CD14-positive monocyte (primary cell): Measurements from ENCODE around the gene HLA-F. TPM values are rescaled to one million over a fixed set of nuclear protein-coding genes. Genes with fewer than 3 reads are reported as not detected.

ENCODE experiments used
- DNase-seq, 3 donors: peaks; one replicate each; pipeline ENCODE4 v3.0.0-alpha.2; 2011 to 2022
- H2AFZ ChIP-seq: 2 replicates; pipeline ENCODE4 v1.6.0; 2012; ENCODE audit warnings: mild to moderate bottlenecking, low read depth, low read length, inconsistent platforms; ENCODE audit not compliant: insufficient read depth, poor library complexity, severe bottlenecking
- H3K27ac ChIP-seq, 2 donors: 1 replicate in 1 of 2; 2 replicates in 1 of 2; pipeline ENCODE4 v1.5.1; 2012 to 2013; ENCODE audit warnings: low read length in 2 of 2, control low read depth in 1 of 2, inconsistent platforms in 1 of 2, low read depth in 1 of 2, mild to moderate bottlenecking in 1 of 2
- H3K27me3 ChIP-seq, 2 donors: one replicate each; pipeline versions ENCODE4 v1.6.0 to v1.6.1; 2011 to 2013; ENCODE audit warnings: low read length in 2 of 2; ENCODE audit not compliant: control insufficient read depth in 2 of 2, insufficient read depth in 2 of 2
- H3K36me3 ChIP-seq, 2 donors: replicated peaks in 1 of 2; 1 replicate in 1 of 2; 2 replicates in 1 of 2; pipeline versions ENCODE4 v1.5.1 to v1.6.1; 2012 to 2013; ENCODE audit warnings: low read length in 2 of 2, control low read depth in 1 of 2, inconsistent platforms in 1 of 2, mild to moderate bottlenecking in 1 of 2; ENCODE audit not compliant: insufficient read depth in 2 of 2, control insufficient read depth in 1 of 2
- H3K4me1 ChIP-seq, 2 donors: 1 replicate in 1 of 2; 2 replicates in 1 of 2; pipeline versions ENCODE4 v1.5.1 to v1.6.1; 2012 to 2013; ENCODE audit warnings: low read length in 2 of 2, control low read depth in 1 of 2, inconsistent platforms in 1 of 2, mild to moderate bottlenecking in 1 of 2, moderate library complexity in 1 of 2; ENCODE audit not compliant: insufficient read depth in 2 of 2, control insufficient read depth in 1 of 2
- H3K4me2 ChIP-seq: replicated peaks from 2 replicates; pipeline ENCODE3; 2012; ENCODE audit warnings: low read length, moderate library complexity, mild to moderate bottlenecking; ENCODE audit not compliant: poor library complexity, severe bottlenecking; ENCODE audit errors: extremely low read depth
- H3K4me3 ChIP-seq, 3 experiments: fragments of 200-600 bp in 1 of 3; sonication (generic) in 1 of 3; replicated peaks in 1 of 3; 1 replicate in 2 of 3; 2 replicates in 1 of 3; pipeline ENCODE4 v1.5.1; 2011 to 2013; ENCODE audit warnings: low read length in 3 of 3, mild to moderate bottlenecking in 3 of 3, control low read depth in 2 of 3, low read depth in 2 of 3, inconsistent platforms in 1 of 3, moderate library complexity in 1 of 3
- H3K79me2 ChIP-seq: 2 replicates; pipeline ENCODE4 v1.6.0; 2012; ENCODE audit warnings: mild to moderate bottlenecking, control low read depth, inconsistent platforms, low read length, moderate library complexity; ENCODE audit not compliant: insufficient read depth
- H3K9ac ChIP-seq: 2 replicates; pipeline ENCODE4 v1.6.0; 2017; ENCODE audit warnings: low read length, mild to moderate bottlenecking; ENCODE audit not compliant: insufficient read depth, poor library complexity, severe bottlenecking
- H3K9me3 ChIP-seq, 2 donors: replicated peaks in 1 of 2; 1 replicate in 1 of 2; 2 replicates in 1 of 2; pipeline versions ENCODE4 v1.5.1 to v1.6.1; 2012 to 2013; ENCODE audit warnings: low read length in 2 of 2, control low read depth in 1 of 2; ENCODE audit not compliant: control insufficient read depth in 1 of 2, insufficient read depth in 1 of 2
- H4K20me1 ChIP-seq: 2 replicates; pipeline ENCODE4 v1.6.0; 2012; ENCODE audit warnings: mild to moderate bottlenecking, low read length, control low read depth, moderate library complexity; ENCODE audit not compliant: insufficient read depth
- H3K27ac Mint-ChIP-seq, 7 donors: one replicate each; pipeline ENCODE4 v1.8.0; 2020; ENCODE audit warnings: mild to moderate bottlenecking in 7 of 7, mixed read lengths in 7 of 7, moderate library complexity in 6 of 7, inconsistent platforms in 2 of 7
- H3K27me3 Mint-ChIP-seq, 3 donors: one replicate each; pipeline ENCODE4 v1.8.0; 2021 to 2022; ENCODE audit warnings: low read depth in 3 of 3, mild to moderate bottlenecking in 3 of 3, mixed read lengths in 3 of 3, moderate library complexity in 3 of 3, inconsistent platforms in 1 of 3
- H3K36me3 Mint-ChIP-seq, 2 donors: one replicate each; pipeline ENCODE4 v1.8.0; 2020; ENCODE audit warnings: mixed read lengths in 2 of 2, inconsistent platforms in 1 of 2, mild to moderate bottlenecking in 1 of 2
- H3K4me1 Mint-ChIP-seq: one replicate; pipeline ENCODE4 v1.8.0; 2020; ENCODE audit warnings: mild to moderate bottlenecking, mixed read lengths
- H3K4me3 Mint-ChIP-seq, 2 donors: one replicate each; pipeline ENCODE4 v1.8.0; 2020; ENCODE audit warnings: mild to moderate bottlenecking in 2 of 2, mixed read lengths in 2 of 2, moderate library complexity in 1 of 2
- H3K9me3 Mint-ChIP-seq, 7 donors: one replicate each; pipeline ENCODE4 v1.8.0; 2020 to 2022; ENCODE audit warnings: mixed read lengths in 7 of 7, mild to moderate bottlenecking in 6 of 7, moderate library complexity in 6 of 7, inconsistent platforms in 2 of 7
- CTCF ChIP-seq: fragments of 200-600 bp; IDR thresholded peaks from one replicate; pipeline ENCODE4 v1.8.0; 2022; ENCODE audit warnings: antibody characterized with exemption, mild to moderate bottlenecking
- WGBS: methylation state at CpG from one replicate; pipeline ENCODE4 v1.1.5; 2013; ENCODE audit warnings: missing lambda C conversion rate; ENCODE audit not compliant: insufficient coverage; 5-methylcytosine and 5-hydroxymethylcytosine counted together
- intact Hi-C, 2 donors: fragments of 100-400 bp; cut with micrococcal nuclease; formaldehyde crosslinking; loops; one replicate each; pipeline versions ENCODE4 v1.15.0 to v1.15.1; 2023
- polyA plus RNA-seq, 3 donors: library from polyadenylated mRNA; depleted of rRNA in 1 of 3; unstranded in 2 of 3; stranded (reverse) in 1 of 3; fragments of 300-500 nt in 2 of 3; fragments of >200 nt in 1 of 3; fragmentation: Illumina TruSeq in 2 of 3; gene quantifications; 1 replicate in 2 of 3; 2 replicates in 1 of 3; pipeline ENCODE4 v1.2.3, GENCODE V29; 2012 to 2021

The HLA-F gene
- polyA plus RNA-seq, 3 donors: 283 to 816 (median 394) TPM

DNA sequence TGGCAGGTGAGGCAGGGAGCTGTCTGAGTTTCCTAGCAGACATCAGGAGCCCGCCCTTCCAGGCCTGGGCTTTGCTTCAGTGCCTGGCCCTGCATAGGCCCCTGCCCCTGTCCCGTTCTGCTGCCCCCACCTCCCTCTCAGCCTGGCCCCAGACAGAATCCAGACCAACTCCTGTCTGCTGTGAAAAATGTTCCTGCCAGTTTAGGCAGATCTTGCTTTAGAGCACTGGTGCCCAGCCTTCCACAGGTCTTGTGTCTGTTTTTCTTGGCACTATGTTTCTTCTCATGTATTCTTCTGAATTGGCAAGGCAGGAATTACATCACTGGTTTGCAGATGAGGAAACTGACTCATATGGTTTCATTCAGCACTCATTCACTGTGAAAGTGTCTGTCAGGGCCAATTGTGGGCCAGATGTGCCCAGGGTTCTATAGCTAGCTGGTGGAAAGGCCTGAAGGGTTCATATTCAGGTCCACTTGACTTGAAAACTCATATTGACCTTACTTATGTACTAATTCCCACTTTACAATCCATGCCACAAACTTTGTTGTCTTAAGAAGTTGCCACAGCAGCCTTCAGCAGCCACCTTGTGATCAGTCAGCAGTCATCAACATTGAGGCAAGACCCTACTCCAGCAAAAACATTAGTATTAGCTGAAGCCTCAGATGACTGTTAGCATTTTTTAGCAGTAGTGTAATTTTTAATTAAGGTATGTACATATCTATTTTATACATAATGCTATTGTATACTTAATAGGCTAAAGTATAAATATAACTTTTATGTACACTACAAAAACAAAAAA is 40.5 kb downstream of the HLA-F start:
- intact Hi-C loops: loop anchor here in 1 of 2 donors (2.0 kb wide), 1 partner anchor 229 kb away; no protein-coding TSS in a partner anchor
- Histone ChIP-seq H3K36me3 (no peaks in the 10 kb centered on the region), H3K4me1 (peaks cover 4 to 7% of the 10 kb centered on the region in 2 donors), H3K9me3 (no peaks in the 10 kb centered on the region), H3K9ac (no peak overlapping the region), H3K27me3 (no peaks in the 10 kb centered on the region), H3K79me2 (no peaks in the 10 kb centered on the region), H4K20me1 (no peaks in the 10 kb centered on the region), H3K4me3 (no peak overlapping the region), H3K27ac (no peak overlapping the region), H3K4me2 (no peak overlapping the region), H2AFZ (no peak overlapping the region)
- WGBS: 92% methylated on average over 2 of the region's 2 CpGs
- no peak overlapping the region for H3K4me3 Mint-ChIP-seq
- H3K9me3 Mint-ChIP-seq: no peaks in the 10 kb centered on the region
- peaks cover 14% of the 10 kb centered on the region for H3K4me1 Mint-ChIP-seq
- DNase-seq: peak; percentile 15 to 51 (median 16)
- peak overlapping the region in 2 of 7 donors; percentile 30 to 34 for H3K27ac Mint-ChIP-seq
- H3K36me3 Mint-ChIP-seq: no peaks in the 10 kb centered on the region
- no peak for TF ChIP-seq CTCF
- H3K27me3 Mint-ChIP-seq: peaks cover 4 to 15% (median 6%) of the 10 kb centered on the region in 3 donors

DNA sequence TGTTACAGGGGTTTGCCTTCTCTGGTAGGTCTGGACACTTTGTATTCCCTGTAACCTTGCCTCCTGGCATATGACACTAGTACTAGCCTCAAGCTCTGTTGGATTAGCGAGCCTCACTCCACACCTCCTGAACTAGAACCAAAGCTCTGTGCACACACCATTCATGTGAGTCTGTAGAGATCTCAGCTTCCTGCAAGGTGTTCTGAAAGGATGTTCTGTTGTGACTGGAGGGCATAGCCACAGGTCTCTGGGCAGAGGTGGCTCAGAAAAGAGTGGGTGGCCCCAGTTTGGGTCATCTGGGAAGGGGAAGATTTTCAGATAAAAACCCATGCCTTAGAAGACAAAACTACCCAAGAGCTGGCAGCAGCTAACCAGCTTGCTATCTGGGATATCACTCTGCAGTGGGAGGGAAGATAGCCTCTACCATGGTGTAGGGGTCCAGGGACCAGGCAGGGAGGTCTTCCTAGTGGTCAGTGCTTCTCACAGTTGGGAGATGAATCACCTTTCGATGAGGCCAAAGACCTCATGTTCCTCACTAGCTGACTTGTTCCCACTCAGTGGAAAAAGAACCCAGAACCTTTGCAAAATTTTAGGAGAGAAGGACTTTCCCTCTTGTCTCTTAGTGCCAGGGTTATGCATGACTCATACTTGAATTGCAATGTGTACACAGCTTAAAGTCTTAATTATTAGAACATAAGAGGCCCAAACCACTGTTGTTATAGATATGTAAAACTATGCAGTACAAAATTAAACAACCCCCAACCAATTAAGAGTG is 41.4 kb downstream of the HLA-F start:
- peaks cover 14% of the 10 kb centered on the region for H3K4me1 Mint-ChIP-seq

More for the DNA sequence above, 41.4 kb downstream of the HLA-F start:
- no peak overlapping the region for H3K4me3 Mint-ChIP-seq
- no peak overlapping the region for H3K27ac ChIP-seq
- intact Hi-C loops: loop anchor here in 1 of 2 donors (2.0 kb wide), 1 partner anchor 228 kb away; no protein-coding TSS in a partner anchor
- no peak overlapping the region for H3K4me2 ChIP-seq
- H3K9me3 Mint-ChIP-seq: no peaks in the 10 kb centered on the region
- no peaks in the 10 kb centered on the region for H3K27me3 ChIP-seq
- no peaks in the 10 kb centered on the region for H3K36me3 ChIP-seq
- H3K36me3 Mint-ChIP-seq: no peaks in the 10 kb centered on the region
- DNase-seq: peak in 1 of 3 donors; percentile 35
- TF ChIP-seq CTCF: no peak
- H3K4me1 ChIP-seq: peaks cover 4 to 7% of the 10 kb centered on the region in 2 donors
- WGBS: 86% methylated on average over 1 of the region's 2 CpGs
- H3K9me3 ChIP-seq: no peaks in the 10 kb centered on the region
- H2AFZ ChIP-seq: no peak overlapping the region
- no peaks in the 10 kb centered on the region for H4K20me1 ChIP-seq
- H3K9ac ChIP-seq: no peak overlapping the region
- H3K79me2 ChIP-seq: no peaks in the 10 kb centered on the region
- peak overlapping the region in 2 of 7 donors; percentile 24 to 51 for H3K27ac Mint-ChIP-seq
- no peak overlapping the region for H3K4me3 ChIP-seq
- H3K27me3 Mint-ChIP-seq: peaks cover 4 to 15% (median 5%) of the 10 kb centered on the region in 3 donors
